ENCODE results near the gene EDIL3.

GRCh38 chr5:84378961-84379360, 5.7 kb downstream of the EDIL3 start:
- no peak for TF ChIP-seq CTCF (IDR thresholded peaks at IDR 0.05; ENCODE audit: low read length)
- TF ChIP-seq EZH2 (IDR thresholded peaks at IDR 0.05; ENCODE audit: borderline replicate concordance, low read length) = no peak

Data from OCI-LY1 (cell line).